ENCODE data around the gene PRKN.

GRCh38 chr6:161362266-161362665 lies 1365.3 kb downstream of the PRKN start:
- TF ChIP-seq CTCF (conservative IDR thresholded peaks at IDR 0.05 in 1 of 2, IDR thresholded peaks at IDR 0.05 in 1 of 2; ENCODE audit: low read depth in 1 of 2, low read length in 2 of 2), result no peak
- TF ChIP-seq EZH2 (IDR thresholded peaks at IDR 0.05; ENCODE audit: low read length, missing control alignments), result no peak

Measured in fibroblast of lung (primary cell).